Gastroesophageal sphincter (tissue), 3 donors: ENCODE data around the gene TBC1D1.

Experiments
- POLR2A ChIP-seq, 2 donors: fragments of 450-650 bp; IDR thresholded peaks; one replicate each; pipeline ENCODE4 v1.6.1; 2017; ENCODE audit warnings: antibody characterized with exemption in 2 of 2, mild to moderate bottlenecking in 2 of 2, moderate library complexity in 1 of 2
- POLR2AphosphoS5 ChIP-seq: sonication (generic); formaldehyde crosslinking; IDR thresholded peaks from one replicate; pipeline ENCODE4 v1.6.1; 2017; ENCODE audit warnings: antibody characterized with exemption
- TF ChIP-seq, protein P1 (sequence below), 4 experiments: fragments of 200-600 bp in 2 of 4; fragments of 450-650 bp in 2 of 4; sonication (generic) in 1 of 4; IDR thresholded peaks; one replicate each; pipeline ENCODE4 v1.5.1; 2017 to 2019; ENCODE audit warnings: antibody characterized with exemption in 4 of 4, mild to moderate bottlenecking in 2 of 4, moderate library complexity in 2 of 4

DNA sequence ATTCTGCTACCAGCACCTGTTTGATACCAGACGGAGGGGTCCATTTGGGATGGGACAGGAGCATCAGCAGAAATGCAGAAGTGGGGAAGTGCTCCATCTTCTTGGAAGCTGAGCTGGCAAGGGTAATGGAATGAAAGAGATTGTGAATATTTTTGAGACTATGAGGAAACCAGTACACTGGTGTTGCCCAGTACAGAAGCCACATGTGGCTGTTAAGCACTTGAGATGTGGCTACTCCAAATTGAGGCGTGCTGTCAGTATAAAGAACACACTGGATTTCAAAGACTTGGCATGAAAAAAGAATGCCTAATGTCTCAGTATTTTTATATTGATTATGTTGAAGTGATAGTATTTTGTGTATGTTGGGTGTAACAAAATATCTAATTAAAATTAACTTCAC lies 222.7 kb downstream of the TBC1D1 start:
- TF ChIP-seq POLR2A (IDR thresholded peaks at IDR 0.05) (no peak), POLR2AphosphoS5 (no peak)
- TF ChIP-seq, protein P1, sequence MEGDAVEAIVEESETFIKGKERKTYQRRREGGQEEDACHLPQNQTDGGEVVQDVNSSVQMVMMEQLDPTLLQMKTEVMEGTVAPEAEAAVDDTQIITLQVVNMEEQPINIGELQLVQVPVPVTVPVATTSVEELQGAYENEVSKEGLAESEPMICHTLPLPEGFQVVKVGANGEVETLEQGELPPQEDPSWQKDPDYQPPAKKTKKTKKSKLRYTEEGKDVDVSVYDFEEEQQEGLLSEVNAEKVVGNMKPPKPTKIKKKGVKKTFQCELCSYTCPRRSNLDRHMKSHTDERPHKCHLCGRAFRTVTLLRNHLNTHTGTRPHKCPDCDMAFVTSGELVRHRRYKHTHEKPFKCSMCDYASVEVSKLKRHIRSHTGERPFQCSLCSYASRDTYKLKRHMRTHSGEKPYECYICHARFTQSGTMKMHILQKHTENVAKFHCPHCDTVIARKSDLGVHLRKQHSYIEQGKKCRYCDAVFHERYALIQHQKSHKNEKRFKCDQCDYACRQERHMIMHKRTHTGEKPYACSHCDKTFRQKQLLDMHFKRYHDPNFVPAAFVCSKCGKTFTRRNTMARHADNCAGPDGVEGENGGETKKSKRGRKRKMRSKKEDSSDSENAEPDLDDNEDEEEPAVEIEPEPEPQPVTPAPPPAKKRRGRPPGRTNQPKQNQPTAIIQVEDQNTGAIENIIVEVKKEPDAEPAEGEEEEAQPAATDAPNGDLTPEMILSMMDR (IDR thresholded peaks at IDR 0.05): no peak
